ENCODE data around the gene SOD1. TPM values are rescaled to one million over a fixed set of nuclear protein-coding genes. Genes with fewer than 3 reads are reported as not detected.
"Not testable (repeated sequence)": the region's sequence is repeated elsewhere in the genome, so short reads cannot be mapped to it uniquely, and the experiment has no call there.

The SOD1 gene
- total RNA-seq, 1 donor from 2014 or later, result 87.7 TPM

GRCh38 chr21:31665397-31665796 is 5.9 kb downstream of the SOD1 start:
- Histone ChIP-seq H3K4me3 (no peak overlapping the region), H3K9me3 (no peaks in the 10 kb centered on the region), H3K36me3 (peaks cover 21 to 57% of the 10 kb centered on the region in 2 donors), H3K4me1 (peaks cover 0 to 28% of the 10 kb centered on the region in 2 donors), H3K27me3 (no peaks in the 10 kb centered on the region), H3K27ac (no peak overlapping the region)
- no peak for TF ChIP-seq CTCF (IDR thresholded peaks at IDR 0.05)
- intact Hi-C loops (cut with DNase I), result no loop called here
- DNase-seq (ENCODE audit: low spot score in 2 of 2), result no peak

GRCh38 chr21:31665869-31666268 is 6.4 kb downstream of the SOD1 start:
- DNase-seq (ENCODE audit: low spot score in 2 of 2); H3K9me3 ChIP-seq; H3K27ac ChIP-seq; H3K4me3 ChIP-seq; H3K27me3 ChIP-seq; intact Hi-C loops (cut with DNase I): not testable (repeated sequence)
- peaks cover 0 to 28% of the 10 kb centered on the region in 2 donors for H3K4me1 ChIP-seq
- H3K36me3 ChIP-seq, result peaks cover 21 to 62% of the 10 kb centered on the region in 2 donors

- DNase-seq (ENCODE audit: low spot score in 2 of 2), result no peak
- Histone ChIP-seq H3K36me3 (peaks cover 21 to 67% of the 10 kb centered on the region in 2 donors), H3K27me3 (no peaks in the 10 kb centered on the region), H3K27ac (no peak overlapping the region), H3K9me3 (no peaks in the 10 kb centered on the region), H3K4me3 (no peak overlapping the region), H3K4me1 (peaks cover 0 to 23% of the 10 kb centered on the region in 2 donors)
- no peak for TF ChIP-seq CTCF (IDR thresholded peaks at IDR 0.05)
- intact Hi-C loops (cut with DNase I), result no loop called here
These were observed 7.0 kb downstream of the SOD1 start for GRCh38 chr21:31666445-31667010.

GRCh38 chr21:31667132-31667531 is 7.6 kb downstream of the SOD1 start:
- peaks cover 0 to 17% of the 10 kb centered on the region in 2 donors for H3K4me1 ChIP-seq
- H3K27ac ChIP-seq, result no peak overlapping the region
- H3K9me3 ChIP-seq, result no peaks in the 10 kb centered on the region
- no peak overlapping the region for H3K4me3 ChIP-seq
- no peak for TF ChIP-seq CTCF (IDR thresholded peaks at IDR 0.05)
- DNase-seq (ENCODE audit: low spot score in 2 of 2), result no peak
- no peaks in the 10 kb centered on the region for H3K27me3 ChIP-seq
- intact Hi-C loops (cut with DNase I), result no loop called here
- peaks cover 26 to 67% of the 10 kb centered on the region in 2 donors for H3K36me3 ChIP-seq

- Histone ChIP-seq H3K36me3 (peaks cover 26 to 67% of the 10 kb centered on the region in 2 donors), H3K27ac (no peak overlapping the region), H3K27me3 (no peaks in the 10 kb centered on the region), H3K4me1 (peaks cover 0 to 12% of the 10 kb centered on the region in 2 donors), H3K9me3 (no peaks in the 10 kb centered on the region), H3K4me3 (no peak overlapping the region)
- intact Hi-C loops (cut with DNase I), result no loop called here
- TF ChIP-seq CTCF (IDR thresholded peaks at IDR 0.05), result no peak
- DNase-seq (ENCODE audit: low spot score in 2 of 2), result no peak
These were observed 8.1 kb downstream of the SOD1 start for GRCh38 chr21:31667639-31668038.

- no peak overlapping the region for H3K4me3 ChIP-seq
- H3K36me3 ChIP-seq, result peaks cover 24 to 67% of the 10 kb centered on the region in 2 donors
- TF ChIP-seq CTCF (IDR thresholded peaks at IDR 0.05), result no peak
- H3K27ac ChIP-seq, result no peak overlapping the region
- no peak for DNase-seq (ENCODE audit: low spot score in 2 of 2)
- H3K4me1 ChIP-seq, result peaks cover 0 to 3% of the 10 kb centered on the region in 2 donors
- H3K9me3 ChIP-seq, result no peaks in the 10 kb centered on the region
- H3K27me3 ChIP-seq, result no peaks in the 10 kb centered on the region
- intact Hi-C loops (cut with DNase I), result no loop called here
These were observed 9.4 kb downstream of the SOD1 start for GRCh38 chr21:31668651-31669491.

Measured in ascending aorta (tissue), 2 donors.